Smooth muscle cell of the brain vasculature (primary cell): ENCODE measurements around the gene SERF1A.
"Not testable (repeated sequence)": the region's sequence is repeated elsewhere in the genome, so short reads cannot be mapped to it uniquely, and the experiment has no call there.

Source experiments
- DNase-seq: peaks from one replicate; pipeline ENCODE4 v3.0.0-alpha.2; 2012; ENCODE audit warnings: low read depth, low spot score

SERF1A gene

DNA sequence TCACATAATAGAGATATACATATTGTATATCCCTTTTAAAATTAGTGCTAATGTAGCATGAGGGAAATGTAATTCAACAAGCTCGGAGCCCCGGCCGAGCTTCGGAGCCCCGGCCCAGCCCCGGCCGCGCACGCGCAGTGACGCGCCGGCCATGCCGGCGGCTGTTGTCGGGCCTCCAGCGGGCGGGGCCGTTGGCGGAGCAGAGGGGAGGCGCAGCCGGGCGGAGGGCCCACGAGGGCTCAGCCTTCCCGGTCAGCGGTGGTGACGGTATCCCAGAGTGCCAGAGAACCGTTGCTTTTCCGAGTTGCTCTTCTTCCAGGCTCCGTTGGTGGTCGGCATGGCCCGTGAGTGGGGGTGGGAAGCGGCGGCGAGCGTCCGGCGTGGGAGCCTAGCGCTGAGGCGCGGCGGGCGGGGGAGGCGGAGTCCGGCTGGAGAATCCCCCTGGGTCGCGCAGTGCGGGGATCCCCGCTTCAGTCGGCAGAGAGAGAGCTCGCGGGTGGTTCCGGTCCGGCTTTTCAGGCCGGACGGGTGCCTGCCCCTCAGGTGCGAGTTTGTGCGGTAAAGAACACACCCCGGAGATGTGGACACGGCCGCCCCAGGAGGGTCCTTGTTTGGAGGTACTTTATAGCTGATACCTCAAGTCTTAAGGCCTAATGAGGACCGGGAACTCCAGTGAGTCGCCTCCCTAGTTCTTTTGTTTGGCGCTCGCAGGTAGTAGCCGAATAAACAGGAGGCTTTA lies at the start of gene SERF1A:
TSS of gene SERF1A (plus strand) at position 137 of the 739 bp plus-strand sequence. CDS start at position 338, 201 bp downstream.
- not testable (repeated sequence) for DNase-seq

DNA sequence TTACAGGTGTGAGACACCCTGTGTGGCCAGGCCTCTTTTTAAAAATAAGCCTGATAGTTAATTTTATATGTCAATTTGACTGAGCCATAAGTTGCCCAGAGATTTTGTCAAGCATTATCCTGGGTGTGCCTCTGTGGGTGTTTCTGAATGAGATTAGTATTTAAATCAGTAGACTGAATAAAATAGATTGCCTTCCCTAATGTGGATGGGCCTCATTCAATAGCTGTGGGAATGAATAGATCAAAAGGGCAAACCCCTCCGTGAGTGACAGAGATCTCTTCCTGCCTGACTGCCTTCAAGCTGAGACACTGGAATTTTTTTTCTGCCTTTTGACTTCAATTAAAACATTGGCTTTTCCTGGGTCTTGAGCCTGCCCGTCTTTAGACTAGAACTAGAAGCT lies 33.7 kb upstream of the SERF1A start:
- not testable (repeated sequence) for DNase-seq

DNA sequence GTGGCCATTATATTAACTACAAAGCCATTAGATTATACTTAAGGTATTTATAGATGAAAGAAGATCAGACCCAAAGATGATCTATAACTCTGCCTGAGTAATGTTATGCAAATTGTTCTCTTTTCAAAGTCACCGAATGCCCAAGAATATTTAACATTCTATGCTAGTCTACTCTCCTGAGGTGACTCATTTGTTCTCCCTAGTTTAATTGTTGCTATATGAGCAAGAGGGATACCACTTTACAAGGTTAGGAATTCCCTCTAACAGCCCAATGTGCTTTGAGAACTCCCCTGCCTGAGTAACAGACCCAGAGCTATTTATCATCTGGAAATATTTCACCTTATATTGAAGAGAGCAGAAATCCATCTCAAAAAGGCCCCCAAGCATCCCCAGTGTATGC lies 29.8 kb upstream of the SERF1A start:
- DNase-seq, result not testable (repeated sequence)

DNA sequence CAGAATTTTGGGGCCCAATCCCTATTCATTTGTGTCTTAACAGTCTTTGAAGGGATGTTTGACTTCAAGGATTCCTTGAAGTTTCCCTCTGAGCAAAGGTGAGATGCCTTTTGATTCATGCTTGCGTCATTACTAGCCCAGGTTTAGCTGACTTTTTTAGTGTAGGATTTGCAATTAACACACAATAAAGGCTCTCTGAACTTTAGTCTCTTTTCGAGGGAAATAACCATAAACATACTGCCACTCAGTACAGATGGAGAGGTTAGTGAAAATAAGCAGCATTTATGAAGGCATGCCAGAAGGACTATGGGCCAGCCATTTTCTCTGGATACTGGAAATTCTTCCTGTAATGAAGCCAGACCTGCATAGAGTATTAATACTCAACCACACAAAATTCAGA lies 4.4 kb upstream of the SERF1A start:
- not testable (repeated sequence) for DNase-seq

DNA sequence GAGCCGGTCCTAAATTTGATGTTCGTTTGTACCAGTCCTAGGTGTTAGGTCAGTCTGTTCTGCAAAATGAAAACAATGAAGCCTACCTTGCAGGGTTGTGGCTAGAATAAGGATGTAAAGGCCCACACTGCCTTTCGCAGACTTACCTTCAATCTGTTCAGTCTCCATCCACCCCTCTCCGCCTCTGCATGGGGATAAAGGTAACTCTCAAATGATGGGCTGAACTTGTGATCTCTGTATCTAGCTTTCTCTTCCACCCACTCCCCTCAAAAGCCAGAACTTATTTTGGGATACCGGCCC lies 753 bp downstream of the SERF1A start:
- DNase-seq, result not testable (repeated sequence)

DNA sequence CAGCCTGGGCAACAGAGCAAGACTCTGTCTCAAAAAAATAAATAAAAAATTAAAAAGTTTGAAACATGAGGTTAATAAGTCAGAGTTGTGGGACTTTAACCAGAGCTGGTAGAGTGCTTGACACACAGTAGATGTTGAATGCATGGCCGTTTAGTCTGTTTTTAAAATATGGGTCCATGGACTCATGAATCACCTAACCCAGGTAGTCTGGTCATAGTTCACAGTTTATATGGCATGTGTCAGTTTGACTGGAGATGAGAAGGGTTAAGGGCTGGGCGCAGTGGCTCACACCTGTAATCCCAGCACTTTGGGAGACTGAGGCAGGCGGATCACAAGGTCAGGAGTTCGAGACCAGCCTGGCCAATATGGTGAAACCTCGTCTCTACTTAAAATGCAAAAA lies 6.2 kb downstream of the SERF1A start:
- not testable (repeated sequence) for DNase-seq

DNA sequence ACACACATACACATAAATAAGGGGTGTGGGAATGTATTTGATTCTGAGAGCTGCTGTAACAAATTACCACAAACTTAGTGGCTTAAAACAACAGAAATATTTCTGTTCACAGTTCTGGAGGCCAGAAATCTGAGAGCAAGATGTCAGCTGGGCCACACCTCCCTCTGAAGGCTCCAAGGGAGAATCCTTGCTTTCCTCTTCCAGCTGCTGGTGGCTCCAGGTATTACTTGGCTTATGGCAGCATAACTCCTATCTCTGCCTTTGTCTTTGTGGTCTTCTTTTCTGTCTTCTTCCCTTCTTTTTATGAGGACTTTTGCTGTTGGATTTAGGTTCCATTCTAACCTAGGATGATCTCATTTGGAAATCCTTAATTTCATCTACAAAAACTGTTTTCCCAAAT lies 16.4 kb downstream of the SERF1A start:
- not testable (repeated sequence) for DNase-seq

DNA sequence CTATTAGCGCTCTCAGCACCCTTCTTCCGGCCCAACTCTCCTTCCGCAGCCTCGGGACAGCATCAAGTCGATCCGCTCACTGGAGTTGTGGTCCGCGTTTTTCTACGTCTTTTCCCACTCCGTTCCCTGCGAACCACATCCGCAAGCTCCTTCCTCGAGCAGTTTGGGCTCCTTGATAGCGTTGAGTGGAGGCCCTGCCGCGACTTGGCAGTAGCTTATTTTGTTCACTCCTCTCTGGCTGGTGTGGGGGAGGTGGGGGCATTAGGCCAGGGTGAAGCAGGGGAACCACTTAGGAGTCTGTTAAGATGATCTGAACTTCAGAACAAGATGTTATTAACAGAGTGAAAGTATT lies 24.7 kb downstream of the SERF1A start:
- DNase-seq, result not testable (repeated sequence)

DNA sequence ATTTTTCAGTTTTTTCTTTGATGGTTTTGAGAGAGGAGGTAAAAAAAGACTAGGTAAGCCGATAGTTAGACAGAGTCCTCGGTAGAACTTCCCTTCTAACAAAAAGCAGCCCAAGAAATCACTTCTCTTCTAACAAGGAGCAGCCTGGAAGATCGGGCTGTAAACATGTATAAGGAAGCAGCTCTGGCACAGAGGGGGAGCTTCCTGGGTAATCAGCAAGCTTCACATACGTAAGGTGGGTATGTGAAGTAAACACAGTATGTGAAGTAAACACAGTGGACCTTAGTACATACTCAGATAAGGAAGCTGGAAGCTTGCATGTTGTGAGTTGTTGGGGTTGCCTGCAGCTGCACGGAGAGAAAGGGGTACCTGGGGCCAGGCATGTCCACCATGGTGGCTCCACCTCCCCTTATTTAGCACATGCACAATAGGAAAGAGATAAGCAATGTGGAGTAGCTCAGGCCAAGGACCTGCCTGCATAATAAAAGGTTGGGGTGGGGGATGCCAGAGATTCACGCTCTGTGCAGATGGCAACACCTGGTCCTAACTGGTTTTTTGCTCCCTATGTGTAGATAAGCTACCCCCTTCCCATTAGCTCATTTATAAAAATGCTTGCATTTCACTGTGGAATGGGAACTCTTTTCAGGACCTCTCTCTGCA lies 31.4 kb downstream of the SERF1A start:
- not testable (repeated sequence) for DNase-seq

DNA sequence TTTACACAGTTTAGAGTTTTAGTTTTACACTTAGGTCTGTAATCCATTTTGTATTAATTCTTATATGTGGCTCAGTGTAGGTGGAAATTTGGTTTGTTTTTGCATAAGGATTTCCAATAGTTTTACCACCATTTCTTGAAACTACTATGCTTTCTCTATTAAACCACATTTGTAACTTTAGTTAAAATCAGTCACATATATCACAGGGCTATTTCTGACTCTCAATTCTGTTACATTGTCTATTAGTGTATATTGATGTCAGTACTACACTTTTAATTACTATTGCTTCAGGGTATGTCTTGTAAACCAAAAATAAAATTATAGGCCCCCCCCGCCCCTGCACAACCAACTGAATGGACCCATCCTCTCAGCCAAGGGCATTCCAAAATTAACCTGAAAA lies 32.1 kb downstream of the SERF1A start:
- DNase-seq, result not testable (repeated sequence)

DNA sequence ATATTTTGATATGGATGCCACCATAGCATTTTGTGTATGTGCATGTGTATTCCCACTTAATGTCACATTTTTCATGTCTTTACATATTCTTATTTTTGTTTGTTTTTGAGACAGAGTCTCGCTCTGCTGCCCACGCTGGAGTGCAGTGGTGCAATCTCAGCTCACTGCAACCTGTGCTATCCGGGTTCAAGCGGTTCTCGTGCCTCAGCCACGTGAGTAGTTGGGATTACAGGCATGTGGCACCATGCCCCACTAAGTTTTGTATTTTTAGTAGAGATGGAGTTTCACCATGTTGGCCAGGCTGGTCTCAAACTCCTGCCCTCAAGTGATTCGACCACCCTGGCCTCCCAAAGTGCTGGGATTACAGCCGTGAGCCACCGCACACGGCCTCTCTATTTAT lies 52.6 kb downstream of the SERF1A start:
- not testable (repeated sequence) for DNase-seq
